GM13976 (cell line): Measurements from ENCODE around the gene LAMB3.

ENCODE experiments used
- DNase-seq: peaks from one replicate; pipeline ENCODE4 v3.0.0; 2012; ENCODE audit warnings: low spot score
- in situ Hi-C: fragments of 300-500 bp; cut with MboI; formaldehyde crosslinking; loops from one replicate; pipeline ENCODE4 v1.12.0; 2022; ENCODE audit warnings: low sequenced_read_pairs, mixed read lengths, inconsistent platforms; ENCODE audit not compliant: unreplicated experiment
- TF ChIP-seq, protein P1 (sequence below): IDR thresholded peaks from 2 replicates; pipeline ENCODE4 v1.5.1; 2012; ENCODE audit warnings: borderline replicate concordance, mild to moderate bottlenecking; ENCODE audit not compliant: insufficient read depth; ENCODE audit errors: extremely low read depth, missing control alignments, control extremely low read depth

LAMB3 gene

DNA sequence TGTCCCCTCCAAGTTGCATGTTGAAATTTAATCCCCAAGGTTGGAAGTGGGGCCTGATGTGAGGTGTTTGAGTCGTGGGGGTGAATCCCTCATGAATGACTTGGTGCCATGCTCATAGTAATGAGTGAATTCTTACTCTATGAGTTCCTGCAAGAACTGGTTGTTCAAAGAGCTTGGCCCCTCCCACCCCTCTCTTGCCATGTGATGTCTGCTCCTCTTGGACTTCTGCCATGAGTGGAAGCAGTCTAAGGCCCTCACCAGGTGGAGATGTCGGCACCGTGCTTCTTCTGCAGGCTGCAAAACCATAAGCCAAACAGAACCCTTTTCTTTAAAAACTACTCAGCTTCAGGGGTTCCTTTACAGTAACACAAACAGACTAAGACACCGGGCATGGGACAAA lies 37.3 kb upstream of the LAMB3 start:
- DNase-seq: no peak
- in situ Hi-C loops: no loop called here
- TF ChIP-seq, protein P1, sequence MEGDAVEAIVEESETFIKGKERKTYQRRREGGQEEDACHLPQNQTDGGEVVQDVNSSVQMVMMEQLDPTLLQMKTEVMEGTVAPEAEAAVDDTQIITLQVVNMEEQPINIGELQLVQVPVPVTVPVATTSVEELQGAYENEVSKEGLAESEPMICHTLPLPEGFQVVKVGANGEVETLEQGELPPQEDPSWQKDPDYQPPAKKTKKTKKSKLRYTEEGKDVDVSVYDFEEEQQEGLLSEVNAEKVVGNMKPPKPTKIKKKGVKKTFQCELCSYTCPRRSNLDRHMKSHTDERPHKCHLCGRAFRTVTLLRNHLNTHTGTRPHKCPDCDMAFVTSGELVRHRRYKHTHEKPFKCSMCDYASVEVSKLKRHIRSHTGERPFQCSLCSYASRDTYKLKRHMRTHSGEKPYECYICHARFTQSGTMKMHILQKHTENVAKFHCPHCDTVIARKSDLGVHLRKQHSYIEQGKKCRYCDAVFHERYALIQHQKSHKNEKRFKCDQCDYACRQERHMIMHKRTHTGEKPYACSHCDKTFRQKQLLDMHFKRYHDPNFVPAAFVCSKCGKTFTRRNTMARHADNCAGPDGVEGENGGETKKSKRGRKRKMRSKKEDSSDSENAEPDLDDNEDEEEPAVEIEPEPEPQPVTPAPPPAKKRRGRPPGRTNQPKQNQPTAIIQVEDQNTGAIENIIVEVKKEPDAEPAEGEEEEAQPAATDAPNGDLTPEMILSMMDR: no peak

DNA sequence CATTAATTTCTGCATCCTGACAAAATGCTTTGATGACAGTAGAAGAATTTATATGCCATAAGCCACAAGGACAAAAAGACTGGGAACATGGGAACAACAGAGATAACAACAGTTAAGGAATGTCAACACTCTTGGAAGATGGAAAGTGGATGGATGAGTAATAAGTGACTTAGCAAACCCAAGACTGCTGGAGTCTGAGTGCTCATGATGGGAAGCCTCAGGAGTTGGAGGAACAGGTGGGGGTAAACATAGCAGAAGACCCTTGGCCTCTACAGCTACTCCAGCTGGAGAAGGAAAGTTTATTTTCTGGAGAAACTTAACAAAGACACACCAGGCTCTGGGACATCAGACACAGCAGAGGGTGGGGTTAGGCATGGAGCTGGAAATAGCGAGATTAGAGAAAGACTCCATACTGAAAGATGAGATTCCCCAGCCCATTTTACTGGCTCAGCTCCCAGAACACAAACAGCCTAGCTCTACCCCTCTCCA lies 36.6 kb upstream of the LAMB3 start:
- in situ Hi-C loops: no loop called here
- TF ChIP-seq, protein P1: no peak
- no peak for DNase-seq

DNA sequence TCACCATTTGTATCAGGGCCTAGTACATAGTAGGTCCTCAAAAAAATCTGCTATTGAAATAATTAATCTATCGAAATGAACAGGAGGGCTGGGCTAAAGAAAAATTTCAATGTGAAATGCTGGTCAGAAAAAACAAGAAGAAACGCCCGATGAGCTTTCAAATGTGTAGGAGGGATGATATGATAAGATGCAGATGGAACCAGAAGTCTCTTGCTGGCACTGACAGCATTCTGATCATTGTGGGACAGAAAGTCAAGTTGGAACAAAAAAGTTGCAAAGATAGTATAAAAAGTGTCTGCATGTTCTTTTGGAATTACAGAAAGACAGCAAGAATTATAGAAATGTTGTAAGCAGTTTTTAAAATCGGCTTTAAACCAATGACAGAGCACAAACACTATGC lies 34.1 kb upstream of the LAMB3 start:
- DNase-seq: no peak
- TF ChIP-seq, protein P1: no peak
- in situ Hi-C loops: no loop called here

DNA sequence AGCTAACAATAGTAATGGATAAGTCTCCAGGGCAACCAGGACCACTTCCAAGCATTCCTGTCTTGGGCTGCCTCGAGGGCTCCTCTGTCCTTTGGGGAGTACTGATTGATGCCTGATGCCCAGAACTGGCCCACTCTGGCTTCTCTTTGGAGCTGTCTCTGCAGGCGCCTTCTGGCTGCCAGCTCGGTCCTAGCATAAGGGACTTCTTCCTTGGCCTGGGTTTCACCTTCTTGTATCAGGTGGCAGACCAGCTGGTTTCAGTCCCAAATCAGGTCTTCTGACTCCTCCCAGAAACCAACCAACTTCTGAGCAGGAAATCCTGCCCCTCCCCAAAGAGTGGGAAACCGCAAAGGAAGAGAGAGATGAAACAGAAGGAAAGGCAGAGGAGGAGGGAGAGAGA lies 33.6 kb upstream of the LAMB3 start:
- DNase-seq: no peak
- TF ChIP-seq, protein P1: no peak
- in situ Hi-C loops: no loop called here

DNA sequence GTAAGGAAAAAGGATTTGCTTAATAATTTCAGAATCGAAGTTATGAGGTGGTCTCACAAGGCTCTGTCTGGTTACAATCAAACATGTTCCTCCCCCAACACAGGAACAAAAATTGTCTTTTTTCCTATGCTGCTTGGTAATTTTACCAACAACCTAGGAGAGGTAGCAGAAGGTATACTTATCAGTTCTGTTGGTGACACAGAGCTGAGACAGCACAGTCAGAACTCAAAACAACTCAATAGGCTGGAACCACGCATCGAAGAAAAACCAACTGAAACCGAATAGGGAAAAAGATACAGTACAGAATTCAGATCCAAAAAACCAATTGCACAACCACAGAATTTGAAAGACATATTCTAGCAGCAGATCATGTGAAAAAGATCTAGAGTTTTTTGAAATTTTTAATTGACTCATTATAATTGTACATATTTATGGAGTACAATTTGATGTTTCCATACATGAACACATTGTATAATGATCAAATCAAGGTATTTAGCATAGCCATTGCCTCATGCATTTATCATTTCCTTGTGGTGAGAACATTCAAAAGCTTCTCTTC lies 26.8 kb upstream of the LAMB3 start:
- in situ Hi-C loops: no loop called here
- no peak for DNase-seq
- TF ChIP-seq, protein P1: no peak

DNA sequence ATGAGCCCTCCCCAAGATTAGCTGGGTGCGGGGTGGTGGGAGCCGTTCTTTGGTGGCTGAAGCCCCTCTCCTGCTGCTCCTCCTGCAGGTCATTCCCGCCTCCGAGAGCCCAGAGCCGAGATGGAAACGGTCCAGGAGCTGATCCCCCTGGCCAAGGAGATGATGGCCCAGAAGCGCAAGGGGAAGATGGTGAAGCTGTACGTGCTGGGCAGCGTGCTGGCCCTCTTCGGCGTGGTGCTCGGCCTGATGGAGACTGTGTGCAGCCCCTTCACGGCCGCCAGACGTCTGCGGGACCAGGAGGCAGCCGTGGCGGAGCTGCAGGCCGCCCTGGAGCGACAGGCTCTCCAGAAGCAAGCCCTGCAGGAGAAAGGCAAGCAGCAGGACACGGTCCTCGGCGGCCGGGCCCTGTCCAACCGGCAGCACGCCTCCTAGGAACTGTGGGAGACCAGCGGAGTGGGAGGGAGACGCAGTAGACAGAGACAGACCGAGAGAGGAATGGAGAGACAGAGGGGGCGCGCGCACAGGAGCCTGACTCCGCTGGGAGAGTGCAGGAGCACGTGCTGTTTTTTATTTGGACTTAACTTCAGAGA lies 23.4 kb upstream of the LAMB3 start:
- in situ Hi-C loops: no loop called here
- TF ChIP-seq, protein P1: no peak
- DNase-seq: peak; percentile 36
